ENCODE results near the gene TNFSF12.

The TNFSF12 gene

DNA sequence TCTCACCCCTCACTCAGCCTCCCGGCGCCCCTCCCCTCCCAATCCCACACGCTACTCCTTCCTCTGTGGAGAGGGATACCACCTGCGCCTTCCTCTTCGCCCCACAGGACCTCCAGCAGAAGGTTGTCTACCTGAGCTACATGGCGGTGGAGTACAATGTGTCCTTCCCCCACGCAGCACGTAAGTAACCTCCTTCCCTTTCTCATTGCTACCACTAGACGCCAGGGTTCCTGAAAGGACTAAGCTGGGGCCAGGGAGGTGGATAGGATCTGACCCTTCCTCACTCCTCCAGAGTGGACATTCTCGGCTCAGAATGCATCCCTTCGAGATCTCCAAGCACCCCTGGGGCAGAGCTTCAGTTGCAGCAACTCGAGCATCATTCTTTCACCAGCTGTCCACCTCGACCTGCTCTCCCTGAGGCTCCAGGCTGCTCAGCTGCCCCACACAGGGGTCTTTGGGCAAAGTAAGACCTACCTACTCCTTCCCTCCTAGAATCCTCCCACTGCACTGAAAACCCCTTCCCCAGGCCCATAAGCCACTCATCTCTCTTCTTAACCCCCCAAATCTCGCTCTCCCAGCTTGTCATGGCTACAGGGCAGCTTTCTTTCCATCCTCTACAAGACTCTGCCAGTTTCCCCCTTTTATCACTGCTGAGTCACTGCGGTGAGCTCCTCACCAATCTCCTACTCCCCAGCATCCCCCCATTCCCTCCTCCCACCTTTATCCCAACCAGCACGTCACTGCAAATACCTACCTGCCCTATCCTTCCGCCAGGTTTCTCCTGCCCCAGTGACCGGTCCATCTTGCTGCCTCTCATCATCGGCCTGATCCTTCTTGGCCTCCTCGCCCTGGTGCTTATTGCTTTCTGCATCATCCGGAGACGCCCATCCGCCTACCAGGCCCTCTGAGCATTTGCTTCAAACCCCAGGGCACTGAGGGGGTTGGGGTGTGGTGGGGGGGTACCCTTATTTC lies 32.0 kb downstream of the TNFSF12 start:
- H3K9me3 Mint-ChIP-seq, result no peaks in the 10 kb centered on the region
- H3K27ac Mint-ChIP-seq, result peak overlapping the region; percentile 64
- H3K27me3 Mint-ChIP-seq, result no peaks in the 10 kb centered on the region
- peaks cover 17% of the 10 kb centered on the region for H3K36me3 Mint-ChIP-seq
- DNase-seq (ENCODE audit: low spot score in 2 of 2), result no peak
- peak overlapping the region; percentile 69 for H3K4me3 Mint-ChIP-seq
- peaks cover 45% of the 10 kb centered on the region for H3K4me1 Mint-ChIP-seq
- ATAC-seq (ENCODE audit: low read depth), result no peak

DNA sequence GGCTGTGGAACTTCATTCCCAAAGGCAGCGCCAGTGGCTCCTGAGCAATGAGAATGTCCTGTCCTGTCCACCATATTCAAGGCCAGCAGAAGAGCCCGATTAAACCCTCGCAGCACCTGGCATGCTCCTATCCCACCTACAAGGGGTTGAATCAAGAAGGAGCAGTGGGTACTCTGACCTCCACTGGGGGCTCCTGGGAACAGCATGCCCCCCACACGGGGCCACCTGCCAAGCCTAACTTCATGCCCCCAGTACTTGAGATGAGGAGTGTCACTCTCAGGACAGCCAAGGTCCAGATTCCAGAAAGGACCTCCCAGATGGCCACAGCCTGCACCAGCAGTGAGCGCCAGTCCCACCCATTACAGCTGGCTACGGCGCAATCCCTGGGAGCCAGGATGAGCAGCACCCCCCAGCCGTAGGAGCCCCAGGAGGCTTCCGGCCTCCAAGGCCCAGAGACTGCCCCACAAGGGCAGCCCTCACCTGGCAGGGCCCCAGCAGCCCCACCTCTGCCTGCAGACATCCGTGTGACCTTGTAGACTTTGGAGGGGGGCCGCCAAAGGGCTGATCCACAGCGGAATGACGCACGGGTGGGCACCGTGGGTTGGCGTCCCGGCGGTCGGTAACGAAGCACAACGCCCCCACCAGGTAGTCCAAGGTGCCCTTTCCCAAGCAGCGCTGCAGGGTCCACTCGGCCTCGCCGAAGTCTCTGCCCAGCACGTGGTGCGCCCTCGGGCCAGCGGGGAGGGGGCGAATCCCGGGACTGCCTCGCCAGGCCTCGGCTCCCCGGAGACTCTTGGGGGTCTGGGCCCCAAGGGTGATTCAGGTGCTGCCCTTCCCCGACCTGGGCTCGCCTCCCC lies 33.8 kb downstream of the TNFSF12 start:
- Mint-ChIP-seq H3K4me1 (peaks cover 45% of the 10 kb centered on the region), H3K9me3 (no peaks in the 10 kb centered on the region), H3K27me3 (no peaks in the 10 kb centered on the region), H3K36me3 (peaks cover 10% of the 10 kb centered on the region), H3K4me3 (peak overlapping the region; percentile 93), H3K27ac (peak overlapping the region; percentile 98)
- no peak for ATAC-seq (ENCODE audit: low read depth)
- DNase-seq (ENCODE audit: low spot score in 2 of 2), result no peak

DNA sequence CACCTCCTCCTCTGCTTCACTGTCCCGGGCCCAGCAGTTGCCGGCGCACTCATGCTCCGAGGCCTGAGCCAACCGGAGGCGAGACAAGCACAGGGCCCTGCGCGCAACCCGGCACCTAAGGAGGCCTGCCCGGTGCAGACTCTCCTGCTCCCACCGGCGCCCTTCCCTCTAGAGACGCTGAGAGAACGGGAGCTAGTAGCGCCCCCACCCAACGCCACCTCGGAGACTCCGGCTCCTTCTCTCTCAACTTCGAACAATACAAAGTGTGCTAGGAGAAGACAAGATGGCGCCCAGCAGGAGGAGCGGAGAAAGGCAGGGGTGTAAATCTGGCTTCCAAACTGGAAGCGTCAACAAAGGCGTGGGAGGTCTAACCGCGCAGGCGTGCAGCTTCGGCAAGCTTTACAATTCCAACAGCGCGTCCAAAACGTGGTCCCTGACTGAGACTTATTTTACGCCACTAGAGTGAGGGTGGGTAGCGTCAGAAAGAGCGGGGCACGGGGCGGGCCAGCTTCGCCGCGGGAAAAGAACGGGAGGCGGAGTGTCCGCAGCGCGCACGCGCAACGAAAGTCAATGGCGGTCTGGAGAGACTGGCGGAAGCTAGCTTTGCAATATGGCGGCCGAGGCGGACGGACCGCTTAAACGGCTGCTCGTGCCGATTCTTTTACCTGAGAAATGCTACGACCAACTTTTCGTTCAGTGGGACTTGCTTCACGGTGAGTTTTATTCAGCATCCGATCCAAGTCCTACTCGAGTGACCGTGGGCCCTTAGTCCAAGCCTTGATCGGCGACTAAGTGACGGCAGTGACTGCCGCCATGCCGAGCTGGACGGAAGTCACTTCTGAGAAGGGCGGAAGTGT lies 34.6 kb downstream of the TNFSF12 start, which contains the start of gene MPDU1:
Gene MPDU1 (plus strand): TSS at position 600 of the 857 bp plus-strand sequence. CDS start 11 bp downstream, at position 611.
- H3K27me3 Mint-ChIP-seq, result no peaks in the 10 kb centered on the region
- peak within 1 kb of the TSS; percentile 93 for H3K4me3 Mint-ChIP-seq
- H3K27ac Mint-ChIP-seq, result peak within 1 kb of the TSS; percentile 98
- peaks cover 9% of the 10 kb centered on the region for H3K36me3 Mint-ChIP-seq
- ATAC-seq (ENCODE audit: low read depth) (peak; percentile 79), DNase-seq (ENCODE audit: low spot score in 2 of 2) (peak; percentile 89 to 93)
- H3K9me3 Mint-ChIP-seq, result no peaks in the 10 kb centered on the region
- peaks cover 42% of the 10 kb centered on the region for H3K4me1 Mint-ChIP-seq

DNA sequence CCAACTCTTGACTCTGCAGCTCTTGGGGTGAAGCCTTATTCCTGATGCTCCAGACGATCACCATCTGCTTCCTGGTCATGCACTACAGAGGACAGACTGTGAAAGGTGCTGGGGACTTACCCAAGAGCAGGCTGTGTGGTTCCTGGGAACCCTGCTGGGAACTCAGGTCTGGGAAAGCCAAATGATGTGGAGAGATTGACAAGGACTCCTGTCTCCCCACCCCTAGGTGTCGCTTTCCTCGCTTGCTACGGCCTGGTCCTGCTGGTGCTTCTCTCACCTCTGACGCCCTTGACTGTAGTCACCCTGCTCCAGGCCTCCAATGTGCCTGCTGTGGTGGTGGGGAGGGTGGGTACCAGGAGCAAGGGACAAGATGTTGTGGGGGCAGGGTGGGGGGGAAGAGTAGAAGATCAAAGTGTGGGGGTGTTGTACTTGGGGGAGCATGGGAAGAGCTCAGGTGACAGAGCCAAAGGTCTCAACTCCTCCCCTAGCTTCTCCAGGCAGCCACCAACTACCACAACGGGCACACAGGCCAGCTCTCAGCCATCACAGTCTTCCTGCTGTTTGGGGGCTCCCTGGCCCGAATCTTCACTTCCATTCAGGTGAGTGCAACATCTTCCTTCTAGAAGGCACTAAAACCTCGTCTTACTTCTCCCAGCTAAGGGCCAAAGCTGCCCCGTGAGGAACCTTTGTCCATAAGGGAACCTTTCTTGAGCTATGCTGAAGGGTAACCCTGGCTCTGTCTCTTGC lies 38.0 kb downstream of the TNFSF12 start:
- peaks cover 14% of the 10 kb centered on the region for H3K36me3 Mint-ChIP-seq
- H3K4me3 Mint-ChIP-seq, result no peak overlapping the region
- H3K27ac Mint-ChIP-seq, result no peak overlapping the region
- no peak for ATAC-seq (ENCODE audit: low read depth)
- H3K9me3 Mint-ChIP-seq, result no peaks in the 10 kb centered on the region
- peaks cover 13% of the 10 kb centered on the region for H3K4me1 Mint-ChIP-seq
- no peaks in the 10 kb centered on the region for H3K27me3 Mint-ChIP-seq
- DNase-seq (ENCODE audit: low spot score in 2 of 2), result no peak

DNA sequence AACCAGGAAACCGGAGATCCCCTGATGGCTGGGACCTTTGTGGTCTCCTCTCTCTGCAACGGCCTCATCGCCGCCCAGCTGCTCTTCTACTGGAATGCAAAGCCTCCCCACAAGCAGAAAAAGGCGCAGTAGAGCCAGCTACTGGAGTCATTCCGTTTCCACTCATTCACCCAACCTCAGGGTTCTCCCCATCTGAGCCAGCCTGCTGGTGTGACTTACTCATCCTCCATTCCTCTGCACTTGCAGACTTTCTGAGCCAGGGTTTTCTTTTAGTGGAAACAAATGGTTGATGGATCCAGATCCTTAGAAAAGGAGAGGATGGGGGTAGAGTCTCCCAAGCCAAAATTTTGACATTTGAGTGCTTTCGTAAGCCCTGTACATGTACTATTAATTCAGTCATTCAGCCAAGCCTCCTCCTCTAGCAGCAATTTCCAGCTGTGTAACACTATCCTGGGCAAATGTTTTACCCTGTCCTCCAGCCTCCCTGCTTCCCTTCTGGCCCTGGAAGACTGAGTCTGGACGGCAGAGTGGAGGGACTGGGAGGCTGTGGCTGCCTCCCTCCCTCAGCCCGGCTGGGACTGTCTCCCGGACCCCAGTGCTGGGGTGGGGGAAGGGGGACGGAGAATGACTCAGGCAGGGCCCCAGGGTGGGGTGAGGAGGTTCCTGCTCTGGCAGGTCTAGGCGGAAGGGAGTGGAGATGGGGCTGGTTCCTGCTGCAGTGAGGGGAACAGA lies 38.7 kb downstream of the TNFSF12 start:
- no peak overlapping the region for H3K27ac Mint-ChIP-seq

DNA sequence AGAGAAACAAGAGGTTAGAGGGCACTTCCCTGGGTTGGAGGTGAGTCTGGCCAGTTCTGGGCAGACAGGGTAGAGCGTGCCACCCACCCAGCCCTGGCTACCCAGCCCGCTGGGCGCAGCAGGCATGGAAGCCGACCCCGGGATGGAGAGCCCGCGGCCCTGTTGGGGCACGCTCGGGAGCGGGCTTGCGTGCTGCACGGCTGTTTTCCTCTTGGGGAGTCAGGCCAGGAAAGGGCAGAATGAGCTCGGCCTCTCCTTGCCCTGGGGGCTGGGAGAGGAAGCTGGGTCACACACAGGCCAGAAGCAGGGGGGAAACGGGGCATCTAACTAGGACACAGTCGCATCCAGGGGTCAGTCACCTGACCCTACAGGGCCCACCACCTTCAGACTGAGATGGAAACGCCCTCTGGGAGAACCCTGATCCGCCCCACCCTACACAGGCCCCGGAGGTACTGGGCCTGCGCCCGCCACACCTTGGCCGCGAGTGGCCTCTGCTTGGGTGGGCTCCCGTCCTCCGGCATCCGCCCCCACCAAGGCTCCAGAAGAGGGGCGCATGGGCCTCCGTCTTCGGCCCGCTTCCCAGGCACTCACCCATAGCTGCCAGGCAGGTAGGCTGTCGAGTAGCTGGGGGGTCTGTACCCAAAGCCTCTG lies 39.8 kb downstream of the TNFSF12 start:
- peaks cover 8% of the 10 kb centered on the region for H3K4me1 Mint-ChIP-seq
- ATAC-seq (ENCODE audit: low read depth) (no peak), DNase-seq (ENCODE audit: low spot score in 2 of 2) (no peak)
- H3K9me3 Mint-ChIP-seq, result no peaks in the 10 kb centered on the region
- H3K27me3 Mint-ChIP-seq, result no peaks in the 10 kb centered on the region
- peaks cover 24% of the 10 kb centered on the region for H3K36me3 Mint-ChIP-seq
- no peak overlapping the region for H3K4me3 Mint-ChIP-seq
- no peak overlapping the region for H3K27ac Mint-ChIP-seq

More for the DNA sequence above, 38.7 kb downstream of the TNFSF12 start:
- peaks cover 8% of the 10 kb centered on the region for H3K4me1 Mint-ChIP-seq
- DNase-seq (ENCODE audit: low spot score in 2 of 2), result no peak
- no peaks in the 10 kb centered on the region for H3K9me3 Mint-ChIP-seq
- ATAC-seq (ENCODE audit: low read depth), result no peak
- H3K36me3 Mint-ChIP-seq, result peaks cover 17% of the 10 kb centered on the region
- no peak overlapping the region for H3K4me3 Mint-ChIP-seq
- no peaks in the 10 kb centered on the region for H3K27me3 Mint-ChIP-seq

DNA sequence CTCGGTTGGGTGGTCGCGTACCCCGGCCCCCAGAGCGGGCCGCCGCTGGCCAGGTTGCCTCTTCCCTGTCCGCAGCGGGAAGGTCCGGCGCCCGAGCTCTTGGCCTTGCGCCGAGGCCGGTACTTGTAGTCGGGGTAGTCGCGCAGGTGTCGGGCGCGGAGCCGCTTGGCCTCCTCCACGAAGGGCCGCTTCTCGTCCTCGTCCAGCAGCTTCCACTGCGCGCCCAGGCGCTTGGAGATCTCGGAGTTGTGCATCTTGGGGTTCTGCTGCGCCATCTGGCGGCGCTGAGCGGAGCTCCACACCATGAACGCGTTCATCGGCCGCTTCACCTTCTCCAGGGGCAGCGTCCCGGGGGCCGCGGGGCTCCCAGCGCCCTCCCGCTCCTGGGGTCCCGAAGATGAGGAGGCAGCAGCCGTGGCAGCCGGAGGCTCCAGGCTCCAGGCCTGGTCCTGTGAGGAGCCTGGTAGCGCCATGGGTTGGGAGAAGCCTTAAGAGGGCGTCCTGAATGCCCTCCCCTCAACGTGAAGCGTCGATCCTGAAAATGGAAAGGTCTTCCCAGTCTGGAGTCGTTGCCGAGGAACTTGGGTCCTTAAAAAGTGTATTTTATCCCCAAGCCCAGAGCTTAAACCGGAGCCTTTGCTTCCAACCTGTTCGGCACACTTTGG lies 40.5 kb downstream of the TNFSF12 start:
- no peaks in the 10 kb centered on the region for H3K9me3 Mint-ChIP-seq
- no peak overlapping the region for H3K27ac Mint-ChIP-seq
- H3K4me1 Mint-ChIP-seq, result peaks cover 6% of the 10 kb centered on the region
- H3K36me3 Mint-ChIP-seq, result peaks cover 30% of the 10 kb centered on the region
- ATAC-seq (ENCODE audit: low read depth) (peak; percentile 94), DNase-seq (ENCODE audit: low spot score in 2 of 2) (peak; percentile 66 to 74)
- H3K4me3 Mint-ChIP-seq, result no peak overlapping the region
- no peaks in the 10 kb centered on the region for H3K27me3 Mint-ChIP-seq

DNA sequence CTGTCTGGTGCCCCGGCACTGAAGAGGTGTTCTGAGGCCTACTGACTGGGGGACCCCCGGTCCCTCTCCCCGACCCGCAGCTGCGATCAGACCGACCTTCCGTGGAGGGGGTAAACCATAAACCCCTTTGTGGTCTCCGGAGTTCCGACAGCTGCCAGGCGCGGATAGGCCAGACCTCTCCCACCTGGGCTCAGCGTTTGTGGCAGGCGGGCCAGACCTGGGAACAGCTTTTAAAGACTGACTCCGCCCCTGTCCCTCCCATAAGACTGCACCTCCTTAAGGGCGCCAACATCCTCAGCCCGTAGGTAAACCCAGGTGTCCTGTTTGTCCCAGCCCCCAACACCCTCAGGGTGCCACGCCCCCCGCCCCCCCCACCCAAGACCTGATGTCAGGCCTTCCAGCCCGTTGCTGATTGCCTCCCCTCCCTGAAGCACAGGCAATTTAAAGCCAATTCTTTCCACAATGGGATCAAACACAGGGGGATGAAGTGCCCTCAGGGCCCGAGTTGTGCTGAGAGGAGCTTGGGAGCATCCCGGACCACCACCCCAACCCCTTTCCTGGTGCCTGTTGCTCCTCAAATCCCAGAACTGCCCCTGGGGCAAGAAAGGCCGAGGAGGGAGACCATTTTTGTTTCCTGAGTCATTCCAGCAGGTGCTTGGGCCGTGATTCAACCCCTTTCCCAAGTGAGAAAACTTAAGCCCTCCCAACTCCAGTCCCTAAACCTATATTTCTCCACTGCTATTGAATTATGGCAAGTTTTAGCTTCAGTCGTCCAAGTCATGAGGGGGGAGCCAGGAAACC lies 41.2 kb downstream of the TNFSF12 start, which contains the start of gene SOX15:
Gene SOX15 (minus strand): TSS at position 204 of the 801 bp plus-strand sequence. CDS start 418 bp downstream, outside the sequence.
- H3K27ac Mint-ChIP-seq, result no peak within 1 kb of the TSS
- no peaks in the 10 kb centered on the region for H3K9me3 Mint-ChIP-seq
- ATAC-seq (ENCODE audit: low read depth), result no peak
- no peaks in the 10 kb centered on the region for H3K27me3 Mint-ChIP-seq
- H3K4me3 Mint-ChIP-seq, result no peak within 1 kb of the TSS
- no peak for DNase-seq (ENCODE audit: low spot score in 2 of 2)
- peaks cover 2% of the 10 kb centered on the region for H3K4me1 Mint-ChIP-seq
- peaks cover 32% of the 10 kb centered on the region for H3K36me3 Mint-ChIP-seq

DNA sequence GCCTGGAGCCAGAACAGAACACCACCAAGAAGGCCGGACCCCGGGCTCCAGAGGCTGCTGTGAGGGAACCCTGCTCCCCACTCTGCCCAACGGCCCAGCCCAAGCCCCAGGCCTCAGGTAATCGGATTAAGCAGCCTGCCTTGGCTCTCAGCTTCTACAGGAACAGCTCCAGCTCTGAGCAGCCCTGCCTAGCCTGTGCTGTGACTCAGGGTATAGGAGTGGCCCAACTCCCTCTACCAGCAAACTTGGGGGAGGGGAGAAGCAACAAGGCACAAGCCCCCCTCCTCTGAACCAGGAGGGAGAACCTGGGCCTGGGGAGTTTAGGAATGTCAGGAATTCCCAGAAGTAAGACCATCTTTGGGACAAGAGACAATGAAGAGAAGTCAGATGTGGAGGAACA lies 41.9 kb downstream of the TNFSF12 start:
- Mint-ChIP-seq H3K9me3 (no peaks in the 10 kb centered on the region), H3K36me3 (peaks cover 37% of the 10 kb centered on the region), H3K27ac (no peak overlapping the region), H3K4me3 (no peak overlapping the region), H3K27me3 (no peaks in the 10 kb centered on the region), H3K4me1 (peaks cover under 1% of the 10 kb centered on the region)
- ATAC-seq (ENCODE audit: low read depth), result no peak
- DNase-seq (ENCODE audit: low spot score in 2 of 2), result no peak

DNA sequence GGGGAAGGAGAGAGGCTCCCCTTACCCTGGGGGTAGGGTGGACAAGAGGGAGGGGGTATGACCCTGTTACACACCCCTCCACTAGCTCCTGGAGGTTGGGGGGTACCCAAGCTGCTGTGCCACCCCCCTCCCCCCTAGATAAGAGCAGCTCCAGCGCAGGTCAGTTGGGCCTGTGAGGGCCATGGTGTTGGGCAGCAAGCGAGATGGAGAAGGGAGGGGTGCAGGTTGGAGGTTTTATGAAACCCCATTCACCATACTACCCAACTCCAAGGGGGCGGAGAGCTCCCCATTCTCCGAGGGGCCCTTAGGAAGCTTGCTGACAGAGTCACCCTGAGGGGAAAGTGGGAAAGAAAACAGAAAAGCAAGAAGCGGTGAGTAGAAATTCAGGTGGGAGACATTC lies 42.7 kb downstream of the TNFSF12 start:
- Mint-ChIP-seq H3K36me3 (peaks cover 39% of the 10 kb centered on the region), H3K9me3 (no peaks in the 10 kb centered on the region), H3K4me3 (no peak overlapping the region), H3K4me1 (no peaks in the 10 kb centered on the region), H3K27ac (no peak overlapping the region), H3K27me3 (no peaks in the 10 kb centered on the region)
- DNase-seq (ENCODE audit: low spot score in 2 of 2), result no peak
- ATAC-seq (ENCODE audit: low read depth), result no peak

DNA sequence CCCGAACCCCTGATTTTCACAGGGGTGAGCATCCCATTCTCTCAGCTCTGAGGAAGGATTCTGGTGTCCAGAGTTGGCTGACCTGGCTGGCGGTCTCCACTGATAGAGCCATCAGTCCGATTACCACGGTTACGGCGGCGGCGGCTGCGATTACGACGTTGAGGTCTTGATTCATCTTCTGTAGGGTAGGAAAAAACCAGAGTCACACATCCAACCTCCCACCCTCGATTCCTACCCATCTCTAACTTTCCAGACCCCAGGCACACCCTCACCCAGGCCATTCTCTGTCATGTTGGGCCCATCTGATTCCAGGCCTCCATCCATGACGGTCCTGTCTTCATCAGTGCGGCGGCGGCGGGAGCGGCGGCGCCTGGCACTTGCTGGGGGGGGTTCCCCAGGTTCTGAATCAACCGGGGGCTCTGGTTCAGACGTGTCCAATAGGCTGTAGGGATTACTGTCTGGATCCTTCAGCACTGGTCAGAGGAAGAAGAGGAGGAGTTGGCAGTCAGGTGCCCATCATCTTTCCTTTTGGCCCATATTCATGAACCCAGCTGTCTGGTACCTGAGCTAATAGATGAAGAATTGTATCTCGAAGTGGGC lies 43.7 kb downstream of the TNFSF12 start:
- Mint-ChIP-seq H3K36me3 (peaks cover 40% of the 10 kb centered on the region), H3K9me3 (no peaks in the 10 kb centered on the region), H3K27ac (no peak overlapping the region), H3K4me1 (no peaks in the 10 kb centered on the region), H3K4me3 (no peak overlapping the region), H3K27me3 (no peaks in the 10 kb centered on the region)
- ATAC-seq (ENCODE audit: low read depth) (no peak), DNase-seq (ENCODE audit: low spot score in 2 of 2) (no peak)
